Neural progenitor cell (in vitro differentiated cells): Measurements from ENCODE around the gene ZNF746. TPM values are rescaled to one million over a fixed set of nuclear protein-coding genes. Genes with fewer than 3 reads are reported as not detected.

ENCODE experiments used
- DNase-seq: peaks from one replicate; pipeline ENCODE4 v3.0.0-alpha.2; 2016; ENCODE audit warnings: low spot score
- H2AFZ ChIP-seq: fragments of 200-600 bp; sonication (generic); replicated peaks from 2 replicates; pipeline ENCODE4 v1.6.1; 2016; ENCODE audit warnings: antibody characterized with exemption
- H3F3A ChIP-seq: fragments of 200-600 bp; sonication (generic); 2 replicates; pipeline ENCODE4 v1.6.1; 2016; ENCODE audit warnings: antibody characterized with exemption, low read depth
- H3K27ac ChIP-seq: fragments of 200-600 bp; sonication (generic); 2 replicates; pipeline ENCODE4 v1.5.1; 2016; ENCODE audit warnings: mild to moderate bottlenecking
- H3K27me3 ChIP-seq: fragments of 200-600 bp; sonication (generic); 2 replicates; pipeline ENCODE4 v1.6.1; 2016; ENCODE audit warnings: mild to moderate bottlenecking, moderate library complexity
- H3K36me3 ChIP-seq: fragments of 200-600 bp; sonication (generic); 2 replicates; pipeline ENCODE4 v1.5.1; 2016
- H3K4me1 ChIP-seq: fragments of 200-600 bp; sonication (generic); 2 replicates; pipeline ENCODE4 v1.6.1; 2016; ENCODE audit warnings: mixed run types
- H3K4me2 ChIP-seq: fragments of 200-600 bp; sonication (generic); 2 replicates; pipeline ENCODE4 v1.6.1; 2016
- H3K4me3 ChIP-seq: fragments of 200-600 bp; sonication (generic); 2 replicates; pipeline ENCODE4 v1.5.1; 2016
- H3K79me2 ChIP-seq: fragments of 200-600 bp; sonication (generic); 2 replicates; pipeline ENCODE4 v1.6.1; 2016; ENCODE audit warnings: low read depth
- H3K9ac ChIP-seq: fragments of 200-600 bp; sonication (generic); 2 replicates; pipeline ENCODE4 v1.6.1; 2016
- H3K9me3 ChIP-seq: fragments of 200-600 bp; sonication (generic); 2 replicates; pipeline ENCODE4 v1.5.1; 2016; ENCODE audit warnings: low read depth
- H4K20me1 ChIP-seq: fragments of 200-600 bp; sonication (generic); 2 replicates; pipeline ENCODE4 v1.6.1; 2016; ENCODE audit warnings: low read depth
- H3K27ac Mint-ChIP-seq: 3 replicates; pipeline ENCODE4 v1.8.0; 2021; ENCODE audit warnings: mixed read lengths
- H3K27me3 Mint-ChIP-seq: 2 replicates; pipeline ENCODE4 v1.8.0; 2022; ENCODE audit warnings: low read depth, mild to moderate bottlenecking, inconsistent platforms, moderate library complexity, mixed read lengths; ENCODE audit not compliant: insufficient read depth
- H3K36me3 Mint-ChIP-seq: 3 replicates; pipeline ENCODE4 v1.8.0; 2021; ENCODE audit warnings: mixed read lengths
- H3K4me1 Mint-ChIP-seq: 3 replicates; pipeline ENCODE4 v1.8.0; 2021; ENCODE audit warnings: mixed read lengths
- H3K4me3 Mint-ChIP-seq: 3 replicates; pipeline ENCODE4 v1.8.0; 2021; ENCODE audit warnings: mild to moderate bottlenecking, moderate library complexity, mixed read lengths
- H3K9me3 Mint-ChIP-seq: 3 replicates; pipeline ENCODE4 v1.8.0; 2020; ENCODE audit warnings: mixed read lengths
- CTCF ChIP-seq: fragments of 200-600 bp; sonication (generic); IDR thresholded peaks from 2 replicates; pipeline ENCODE4 v1.5.1; 2017; ENCODE audit warnings: antibody characterized with exemption, mild to moderate bottlenecking
- EZH2 ChIP-seq: fragments of 200-600 bp; sonication (generic); IDR thresholded peaks from 2 replicates; pipeline ENCODE4 v1.6.1; 2017; ENCODE audit warnings: antibody characterized with exemption, mild to moderate bottlenecking, moderate library complexity
- EZH2phosphoT487 ChIP-seq: fragments of 200-600 bp; sonication (generic); IDR thresholded peaks from 2 replicates; pipeline ENCODE4 v1.6.1; 2017; ENCODE audit warnings: antibody characterized with exemption
- total RNA-seq: library from RNA; depleted of rRNA; stranded (reverse); fragments of >200 nt; gene quantifications from 2 replicates; pipeline ENCODE4 v1.2.3, GENCODE V29; 2015; ENCODE audit warnings: low replicate concordance

ZNF746 gene
- total RNA-seq, 1 donor from 2014 or later: 11.0 TPM

GRCh38 chr7:149440222-149440621 is 57.4 kb downstream of the ZNF746 start:
- Histone ChIP-seq H3K79me2 (no peaks in the 10 kb centered on the region), H3K9ac (no peak overlapping the region), H3K9me3 (no peaks in the 10 kb centered on the region), H3K27me3 (no peaks in the 10 kb centered on the region), H3K4me1 (no peaks in the 10 kb centered on the region), H3K36me3 (no peaks in the 10 kb centered on the region), H3K4me3 (no peak overlapping the region), H3F3A (no peaks in the 10 kb centered on the region), H3K4me2 (no peak overlapping the region), H3K27ac (no peak overlapping the region), H2AFZ (no peak overlapping the region), H4K20me1 (no peaks in the 10 kb centered on the region)
- H3K4me3 Mint-ChIP-seq: no peak overlapping the region
- no peaks in the 10 kb centered on the region for H3K27me3 Mint-ChIP-seq
- DNase-seq: no peak
- no peaks in the 10 kb centered on the region for H3K4me1 Mint-ChIP-seq
- peaks cover 20% of the 10 kb centered on the region for H3K36me3 Mint-ChIP-seq
- TF ChIP-seq EZH2 (no peak), CTCF (no peak), EZH2phosphoT487 (no peak)
- H3K27ac Mint-ChIP-seq: no peak overlapping the region
- no peaks in the 10 kb centered on the region for H3K9me3 Mint-ChIP-seq

- H3K4me1 ChIP-seq: no peaks in the 10 kb centered on the region
- no peaks in the 10 kb centered on the region for H3K36me3 ChIP-seq
Measured at GRCh38 chr7:149436358-149436757, 61.3 kb downstream of the ZNF746 start.

DNA sequence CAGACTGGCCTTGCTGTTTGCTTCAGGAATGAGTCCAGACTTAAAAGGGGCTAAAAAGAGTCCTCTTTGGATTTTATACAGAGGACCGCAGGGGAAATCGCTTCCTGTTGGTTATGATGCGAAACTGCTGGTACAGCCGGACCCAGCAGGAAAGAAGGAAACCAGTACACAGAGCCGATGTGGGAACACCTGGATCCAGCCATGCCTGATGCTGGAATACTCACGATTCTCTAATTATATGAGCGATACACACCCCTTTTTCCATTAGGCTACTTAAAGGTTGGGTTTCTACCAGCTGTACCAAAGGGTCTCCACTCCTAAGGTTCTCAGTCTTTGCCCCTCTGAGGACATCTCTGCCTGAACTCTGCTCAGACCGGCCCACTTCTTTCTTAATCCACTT is 64.5 kb downstream of the ZNF746 start:
- H3K27me3 ChIP-seq: no peaks in the 10 kb centered on the region
- H3F3A ChIP-seq: no peaks in the 10 kb centered on the region
- H3K36me3 ChIP-seq: no peaks in the 10 kb centered on the region
- no peaks in the 10 kb centered on the region for H3K9me3 ChIP-seq
- Mint-ChIP-seq H3K36me3 (peaks cover 38% of the 10 kb centered on the region), H3K4me3 (no peak overlapping the region), H3K27ac (no peak overlapping the region), H3K9me3 (no peaks in the 10 kb centered on the region), H3K27me3 (peaks cover 2% of the 10 kb centered on the region), H3K4me1 (no peaks in the 10 kb centered on the region)
- no peak overlapping the region for H3K4me3 ChIP-seq
- TF ChIP-seq CTCF: no peak
- TF ChIP-seq EZH2: no peak
- TF ChIP-seq EZH2phosphoT487: no peak
- no peaks in the 10 kb centered on the region for H3K4me1 ChIP-seq
- no peaks in the 10 kb centered on the region for H3K79me2 ChIP-seq
- DNase-seq: no peak
- H3K9ac ChIP-seq: no peak overlapping the region
- no peak overlapping the region for H3K4me2 ChIP-seq
- H2AFZ ChIP-seq: no peak overlapping the region
- peaks cover under 1% of the 10 kb centered on the region for H4K20me1 ChIP-seq
- no peak overlapping the region for H3K27ac ChIP-seq

More at GRCh38 chr7:149436358-149436757, 61.3 kb downstream of the ZNF746 start:
- Mint-ChIP-seq H3K27ac (no peak overlapping the region), H3K4me1 (no peaks in the 10 kb centered on the region), H3K36me3 (peaks cover 26% of the 10 kb centered on the region), H3K27me3 (no peaks in the 10 kb centered on the region), H3K9me3 (no peaks in the 10 kb centered on the region), H3K4me3 (no peak overlapping the region)
- H3K4me2 ChIP-seq: no peak overlapping the region
- no peak overlapping the region for H3K27ac ChIP-seq
- H3K79me2 ChIP-seq: no peaks in the 10 kb centered on the region
- no peaks in the 10 kb centered on the region for H3K9me3 ChIP-seq
- no peak for TF ChIP-seq EZH2
- no peak for TF ChIP-seq EZH2phosphoT487
- TF ChIP-seq CTCF: no peak
- no peak overlapping the region for H3K9ac ChIP-seq
- H3K27me3 ChIP-seq: no peaks in the 10 kb centered on the region
- no peak overlapping the region for H3K4me3 ChIP-seq
- no peaks in the 10 kb centered on the region for H4K20me1 ChIP-seq
- DNase-seq: no peak
- H3F3A ChIP-seq: no peaks in the 10 kb centered on the region
- no peak overlapping the region for H2AFZ ChIP-seq
